HG03045 (cell line): Measurements from ENCODE around the gene HDHD5.

Experiments used
- ATAC-seq: cut with Tn5 transposase; IDR thresholded peaks from one replicate; pipeline ENCODE4 v1.9.1; 2021; ENCODE audit warnings: mild to moderate bottlenecking, moderate library complexity; ENCODE audit not compliant: unreplicated experiment

Gene HDHD5

DNA sequence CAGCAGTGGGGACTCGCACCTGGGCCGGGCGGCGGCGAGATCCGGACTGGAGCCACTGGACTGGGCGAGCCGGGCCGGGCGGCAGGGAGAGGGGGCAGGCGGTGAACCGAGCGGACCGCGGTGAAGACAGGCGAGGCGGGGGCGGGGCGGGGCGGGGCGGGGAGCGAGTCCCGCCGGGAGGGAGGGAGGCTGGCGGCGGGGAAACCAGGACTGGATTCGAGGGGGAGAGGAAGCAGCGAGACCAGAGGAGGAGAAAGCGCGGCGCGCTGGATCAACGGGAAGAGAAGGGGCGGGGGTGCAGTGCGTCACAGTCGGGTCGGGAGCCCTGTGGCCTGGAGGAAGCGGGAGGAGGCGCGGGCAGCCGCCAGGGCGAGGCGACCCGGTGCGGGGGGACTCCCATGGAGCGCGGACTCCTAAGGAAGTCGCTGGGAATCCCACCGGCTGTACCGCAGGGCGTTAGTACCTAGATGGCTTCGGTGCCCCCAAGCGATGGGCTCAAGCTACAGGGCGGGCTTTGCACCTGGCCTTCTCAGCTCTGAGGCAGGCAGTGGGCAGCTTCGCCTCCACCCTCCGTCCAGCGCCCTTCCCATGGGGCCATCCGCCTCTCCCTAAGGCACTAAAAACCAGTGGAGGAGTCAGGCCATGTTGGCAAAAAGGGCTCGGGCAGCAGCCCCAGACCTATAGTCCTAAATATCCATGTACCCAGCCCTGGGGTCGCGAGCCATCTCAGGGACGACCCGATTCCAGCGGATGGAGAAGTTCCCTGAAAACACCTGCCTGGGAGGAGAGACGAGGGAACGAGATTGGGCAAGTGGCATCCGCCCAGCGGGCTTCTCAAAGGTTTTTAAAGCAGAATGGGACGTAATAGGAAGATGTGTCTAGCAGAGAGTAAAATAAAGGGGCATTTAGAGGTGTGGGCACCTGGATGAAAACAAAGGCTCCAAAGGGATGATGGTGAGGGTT lies 37.6 kb downstream of the HDHD5 start, which contains the start of gene TMEM121B:
Gene TMEM121B (minus strand): TSS at position 128 of the 963 bp plus-strand sequence. CDS start 233 bp downstream, outside the sequence.
- ATAC-seq = no peak

- ATAC-seq = no peak
Measured at GRCh38 chr22:17120711-17121232, 38.3 kb downstream of the HDHD5 start.

DNA sequence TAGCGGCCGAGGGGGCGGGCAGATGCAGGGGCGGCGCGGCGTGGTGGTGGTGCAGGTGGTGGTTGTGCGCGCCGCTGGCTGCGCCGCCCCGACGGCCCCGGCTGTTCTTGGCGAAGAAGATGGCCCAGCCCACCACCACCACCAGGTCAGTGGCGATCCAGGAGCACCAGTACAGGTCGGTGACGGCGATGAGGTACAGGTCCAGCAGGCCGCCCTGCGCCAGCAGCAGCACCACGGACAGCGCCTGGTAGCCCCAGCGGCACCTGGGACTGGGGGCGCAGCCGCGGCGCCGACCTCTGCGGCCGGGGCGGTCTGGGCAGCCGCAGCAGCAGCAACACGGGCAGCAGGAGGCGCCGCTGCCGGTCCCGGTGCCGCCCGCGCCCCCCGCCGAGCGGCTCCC lies 38.8 kb downstream of the HDHD5 start:
- no peak for ATAC-seq

- ATAC-seq = no peak
Measured at GRCh38 chr22:17119481-17120202, 39.4 kb downstream of the HDHD5 start.

- ATAC-seq = no peak
Measured at GRCh38 chr22:17118342-17118741, 40.7 kb downstream of the HDHD5 start.

DNA sequence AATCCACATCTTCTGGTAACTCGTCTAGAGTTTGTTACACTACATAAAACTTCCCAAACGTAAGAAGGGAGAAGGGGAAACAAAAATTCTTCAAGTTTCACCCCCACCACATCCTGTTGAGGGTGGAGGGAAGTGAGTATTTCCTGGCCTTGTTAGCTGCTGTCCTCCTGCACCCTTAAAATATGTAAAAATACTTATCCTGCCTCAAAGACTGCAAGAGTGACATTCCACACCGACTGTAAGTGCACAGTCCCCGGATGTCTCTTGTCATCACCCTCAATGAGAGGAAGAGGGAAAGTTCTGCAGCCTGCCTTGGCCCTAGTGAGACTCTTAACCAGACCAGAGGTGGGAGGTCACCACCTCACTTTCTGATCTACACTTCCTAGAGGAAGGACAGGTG lies 41.2 kb downstream of the HDHD5 start:
- ATAC-seq = no peak

DNA sequence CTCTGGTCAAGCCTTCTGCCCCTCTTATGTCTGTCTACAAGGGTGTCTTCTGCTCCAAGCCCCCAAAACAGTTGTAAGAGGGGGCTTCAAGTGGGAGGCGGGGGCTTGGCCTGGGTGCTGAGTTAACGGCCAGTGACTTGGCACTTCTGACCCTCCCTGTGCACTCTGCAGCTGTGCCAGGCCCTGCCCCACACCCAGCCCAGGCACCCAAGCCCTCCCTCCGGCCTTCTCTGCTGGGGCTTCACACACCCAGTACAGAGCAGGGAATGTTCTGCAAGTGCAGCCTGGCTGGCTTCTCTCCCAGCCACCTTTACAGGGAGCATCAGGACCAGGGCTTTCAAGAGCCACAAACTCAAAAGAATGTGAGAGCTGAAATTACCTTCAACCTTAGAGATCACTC lies 41.7 kb downstream of the HDHD5 start:
- no peak for ATAC-seq

- ATAC-seq = no peak
Measured at GRCh38 chr22:17116572-17117330, 42.3 kb downstream of the HDHD5 start.

DNA sequence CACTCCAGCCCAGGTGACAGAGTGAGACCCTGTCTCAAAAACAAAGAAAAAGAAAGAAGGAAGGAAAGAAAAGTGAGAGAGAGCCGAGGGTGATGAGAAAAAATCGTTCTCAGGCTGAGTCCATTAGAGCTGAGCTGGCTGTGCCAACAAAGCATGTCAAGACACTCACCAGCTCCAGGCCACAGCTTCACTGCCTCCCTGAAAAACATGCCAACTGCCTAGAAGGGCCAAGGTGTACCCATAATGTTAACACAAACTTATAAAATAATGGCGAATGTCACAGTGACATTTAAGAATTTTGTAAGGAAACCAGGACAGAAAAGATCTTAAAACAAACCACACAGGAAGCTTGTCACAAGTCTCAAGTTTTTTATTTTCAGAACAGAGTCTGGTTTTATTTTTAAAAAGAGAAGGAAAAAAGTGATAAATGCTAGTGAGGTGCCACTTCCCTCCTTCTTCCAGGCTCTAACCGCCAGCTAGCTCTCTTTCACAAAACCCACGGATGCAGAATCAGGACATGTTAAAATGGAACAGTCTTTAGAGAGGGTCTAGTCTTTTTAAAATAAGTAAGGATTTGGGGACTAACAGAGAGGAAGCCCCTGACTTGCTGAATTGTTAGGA lies 43.0 kb downstream of the HDHD5 start:
- ATAC-seq = no peak

GRCh38 chr22:17115236-17115635 lies 43.8 kb downstream of the HDHD5 start:
- no peak for ATAC-seq

DNA sequence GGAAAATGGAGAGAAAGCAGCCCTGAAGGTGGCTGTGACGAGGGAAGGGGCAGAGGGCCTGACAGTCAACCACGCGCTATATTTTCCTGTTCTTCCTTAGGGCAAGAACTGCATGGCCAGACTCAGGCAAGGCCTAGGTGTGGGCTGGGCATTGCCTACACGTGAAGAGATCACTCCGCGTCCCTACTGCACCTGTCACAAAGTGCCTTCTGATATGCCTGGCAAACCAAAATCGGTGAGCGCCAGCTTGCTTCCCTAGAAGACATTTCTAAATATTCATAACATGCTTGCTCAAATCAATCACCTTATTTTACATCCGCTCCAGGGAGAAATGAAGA lies 44.2 kb downstream of the HDHD5 start:
- no peak for ATAC-seq

DNA sequence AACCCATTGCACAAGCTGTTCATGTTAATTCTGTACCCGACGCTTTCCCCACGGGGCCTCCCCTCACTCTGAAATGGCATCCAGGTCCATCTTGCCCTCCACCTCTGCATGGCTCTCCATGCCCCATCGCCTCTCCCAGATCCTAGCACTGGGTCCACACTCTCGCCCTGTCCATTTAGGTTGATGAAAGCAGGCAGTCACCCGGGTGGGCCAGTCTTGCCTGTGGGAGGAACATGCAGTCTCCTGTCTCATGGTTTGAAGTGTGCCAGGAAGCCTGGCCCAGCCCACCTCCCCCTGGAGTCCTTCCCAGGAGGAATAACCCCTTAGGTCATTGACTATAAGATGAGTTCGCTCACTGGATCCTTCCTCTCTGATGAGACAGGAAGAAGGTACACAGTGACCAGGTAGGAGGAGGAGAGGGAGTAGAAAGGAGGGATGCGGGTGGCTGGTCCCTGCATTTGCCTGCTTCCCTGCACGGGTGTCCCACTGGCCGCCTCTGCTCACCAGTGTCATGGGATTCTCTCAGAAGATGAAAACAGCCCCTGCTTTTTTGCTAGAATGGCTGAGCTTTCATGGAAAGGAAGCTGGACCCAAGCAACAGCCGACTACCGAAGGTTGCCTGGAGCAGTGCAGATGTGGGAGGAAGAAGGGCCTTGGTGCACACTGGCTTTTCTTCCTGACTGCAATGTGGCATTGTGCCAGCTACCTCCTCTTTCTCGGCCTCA lies 44.7 kb downstream of the HDHD5 start:
- ATAC-seq = no peak

GRCh38 chr22:17113600-17113999 lies 45.5 kb downstream of the HDHD5 start:
- no peak for ATAC-seq

GRCh38 chr22:17112491-17113042 lies 46.5 kb downstream of the HDHD5 start:
- no peak for ATAC-seq

DNA sequence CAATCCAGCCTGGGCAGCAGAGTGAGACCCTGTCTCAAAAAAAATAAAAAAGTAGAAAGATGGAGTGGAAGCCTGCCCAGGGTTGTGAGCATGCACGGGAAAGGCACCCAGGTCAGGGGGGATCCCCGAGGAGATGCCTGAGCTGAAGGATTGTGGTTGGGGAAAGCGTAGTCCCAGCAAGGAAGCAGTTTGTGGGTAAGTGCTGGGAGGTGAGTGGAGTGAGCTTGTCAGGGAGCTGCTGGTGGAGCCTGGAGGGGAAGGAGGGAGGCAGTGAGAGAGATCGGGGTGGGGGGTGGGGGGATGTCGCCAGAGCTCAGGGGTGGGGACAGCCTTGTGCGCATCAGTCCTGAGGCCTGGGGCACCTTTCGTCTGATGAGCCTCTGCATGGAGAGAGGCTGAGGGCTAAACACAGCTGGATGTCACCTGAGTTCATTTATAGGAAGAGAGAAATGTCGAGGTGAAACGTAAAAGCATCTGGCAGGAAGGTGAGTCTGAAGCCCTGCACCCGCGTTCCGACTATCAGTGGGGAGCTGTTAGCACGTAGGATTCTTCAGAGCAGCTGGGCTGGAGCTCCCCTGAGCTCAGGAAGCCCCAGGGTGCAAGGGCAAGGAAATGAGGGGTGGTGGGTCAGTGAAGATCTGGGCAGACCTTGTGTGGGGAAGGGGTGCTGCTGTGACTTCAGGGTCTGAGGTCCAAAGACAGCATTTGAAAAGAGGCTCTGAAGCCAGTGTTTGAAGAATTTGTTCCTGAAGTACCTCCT lies 48.1 kb downstream of the HDHD5 start:
- ATAC-seq = no peak

DNA sequence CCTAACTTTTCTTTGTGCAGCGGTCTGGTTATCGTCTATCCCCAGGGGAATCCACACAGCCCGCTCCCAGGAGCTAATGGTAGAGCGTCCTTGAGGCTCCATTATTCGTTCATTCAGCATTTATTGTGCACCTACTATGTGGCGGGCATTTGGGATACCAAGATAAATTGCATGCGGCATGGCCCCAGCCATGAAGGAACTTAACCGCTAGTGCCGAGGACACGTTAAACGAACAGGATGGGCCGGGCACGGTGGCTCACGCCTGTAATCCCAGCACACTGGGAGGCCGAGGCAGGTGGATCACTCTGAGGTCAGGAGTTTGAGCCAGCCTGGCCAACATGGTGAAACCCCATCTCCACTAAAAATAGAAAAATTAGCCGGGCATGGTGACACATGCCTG lies 49.1 kb downstream of the HDHD5 start:
- ATAC-seq = no peak

- ATAC-seq = no peak
Measured at GRCh38 chr22:17109113-17109865, 49.8 kb downstream of the HDHD5 start.
